Measurements from ENCODE around the gene RAB9B.

DNA sequence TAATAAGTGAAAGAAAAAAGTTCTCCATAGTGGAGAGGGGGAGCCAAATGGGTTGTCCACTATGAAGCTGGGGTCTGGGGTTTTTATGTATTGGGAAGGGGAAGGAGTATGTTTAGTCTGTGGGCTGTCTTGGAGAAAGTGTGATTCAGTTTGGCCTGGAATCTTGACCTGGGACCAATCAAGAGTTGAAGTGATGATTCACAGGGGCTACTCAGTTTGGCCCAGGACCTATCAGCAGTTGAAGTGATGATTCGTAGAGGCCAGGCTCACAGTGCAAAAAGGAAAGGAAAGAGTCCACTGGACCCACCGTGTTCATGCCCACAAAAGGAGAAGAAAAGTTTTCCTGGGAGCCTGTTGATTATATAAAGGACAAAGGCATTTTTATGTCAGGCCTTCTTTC, 47.3 kb upstream of the RAB9B start:
- no peak for TF ChIP-seq EP300 (conservative IDR thresholded peaks at IDR 0.05; ENCODE audit: poor library complexity, severe bottlenecking)
- TF ChIP-seq, protein P1, sequence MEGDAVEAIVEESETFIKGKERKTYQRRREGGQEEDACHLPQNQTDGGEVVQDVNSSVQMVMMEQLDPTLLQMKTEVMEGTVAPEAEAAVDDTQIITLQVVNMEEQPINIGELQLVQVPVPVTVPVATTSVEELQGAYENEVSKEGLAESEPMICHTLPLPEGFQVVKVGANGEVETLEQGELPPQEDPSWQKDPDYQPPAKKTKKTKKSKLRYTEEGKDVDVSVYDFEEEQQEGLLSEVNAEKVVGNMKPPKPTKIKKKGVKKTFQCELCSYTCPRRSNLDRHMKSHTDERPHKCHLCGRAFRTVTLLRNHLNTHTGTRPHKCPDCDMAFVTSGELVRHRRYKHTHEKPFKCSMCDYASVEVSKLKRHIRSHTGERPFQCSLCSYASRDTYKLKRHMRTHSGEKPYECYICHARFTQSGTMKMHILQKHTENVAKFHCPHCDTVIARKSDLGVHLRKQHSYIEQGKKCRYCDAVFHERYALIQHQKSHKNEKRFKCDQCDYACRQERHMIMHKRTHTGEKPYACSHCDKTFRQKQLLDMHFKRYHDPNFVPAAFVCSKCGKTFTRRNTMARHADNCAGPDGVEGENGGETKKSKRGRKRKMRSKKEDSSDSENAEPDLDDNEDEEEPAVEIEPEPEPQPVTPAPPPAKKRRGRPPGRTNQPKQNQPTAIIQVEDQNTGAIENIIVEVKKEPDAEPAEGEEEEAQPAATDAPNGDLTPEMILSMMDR (IDR thresholded peaks at IDR 0.05; ENCODE audit: poor library complexity, severe bottlenecking) = no peak
- TF ChIP-seq RAD21 (conservative IDR thresholded peaks at IDR 0.05) = no peak
- TF ChIP-seq TAF1 (IDR thresholded peaks at IDR 0.05; ENCODE audit: low read depth) = no peak
- no peak for TF ChIP-seq POLR2AphosphoS5 (IDR thresholded peaks at IDR 0.05)
- TF ChIP-seq MXI1 (conservative IDR thresholded peaks at IDR 0.05; ENCODE audit: poor library complexity, severe bottlenecking) = no peak
